AG09309 (cell line): Measurements from ENCODE around the gene ABI3.

ENCODE experiments used
- DNase-seq: peaks from one replicate; pipeline ENCODE4 v3.0.0-alpha.2; 2010; ENCODE audit warnings: low read depth
- H3K4me3 ChIP-seq: 2 replicates; pipeline ENCODE4 v1.5.1; 2011; ENCODE audit warnings: mild to moderate bottlenecking, low read depth, low read length, moderate library complexity; ENCODE audit not compliant: control insufficient read depth
- TF ChIP-seq, protein P1 (sequence below): IDR thresholded peaks from 2 replicates; pipeline ENCODE4 v1.5.1; 2011; ENCODE audit warnings: mild to moderate bottlenecking, low read depth, low read length, inconsistent platforms; ENCODE audit not compliant: insufficient read depth, control insufficient read depth; ENCODE audit errors: missing control alignments

The ABI3 gene

GRCh38 chr17:49197346-49197998, 13.0 kb upstream of the ABI3 start:
- TF ChIP-seq, protein P1, sequence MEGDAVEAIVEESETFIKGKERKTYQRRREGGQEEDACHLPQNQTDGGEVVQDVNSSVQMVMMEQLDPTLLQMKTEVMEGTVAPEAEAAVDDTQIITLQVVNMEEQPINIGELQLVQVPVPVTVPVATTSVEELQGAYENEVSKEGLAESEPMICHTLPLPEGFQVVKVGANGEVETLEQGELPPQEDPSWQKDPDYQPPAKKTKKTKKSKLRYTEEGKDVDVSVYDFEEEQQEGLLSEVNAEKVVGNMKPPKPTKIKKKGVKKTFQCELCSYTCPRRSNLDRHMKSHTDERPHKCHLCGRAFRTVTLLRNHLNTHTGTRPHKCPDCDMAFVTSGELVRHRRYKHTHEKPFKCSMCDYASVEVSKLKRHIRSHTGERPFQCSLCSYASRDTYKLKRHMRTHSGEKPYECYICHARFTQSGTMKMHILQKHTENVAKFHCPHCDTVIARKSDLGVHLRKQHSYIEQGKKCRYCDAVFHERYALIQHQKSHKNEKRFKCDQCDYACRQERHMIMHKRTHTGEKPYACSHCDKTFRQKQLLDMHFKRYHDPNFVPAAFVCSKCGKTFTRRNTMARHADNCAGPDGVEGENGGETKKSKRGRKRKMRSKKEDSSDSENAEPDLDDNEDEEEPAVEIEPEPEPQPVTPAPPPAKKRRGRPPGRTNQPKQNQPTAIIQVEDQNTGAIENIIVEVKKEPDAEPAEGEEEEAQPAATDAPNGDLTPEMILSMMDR: no peak
- DNase-seq: no peak

DNA sequence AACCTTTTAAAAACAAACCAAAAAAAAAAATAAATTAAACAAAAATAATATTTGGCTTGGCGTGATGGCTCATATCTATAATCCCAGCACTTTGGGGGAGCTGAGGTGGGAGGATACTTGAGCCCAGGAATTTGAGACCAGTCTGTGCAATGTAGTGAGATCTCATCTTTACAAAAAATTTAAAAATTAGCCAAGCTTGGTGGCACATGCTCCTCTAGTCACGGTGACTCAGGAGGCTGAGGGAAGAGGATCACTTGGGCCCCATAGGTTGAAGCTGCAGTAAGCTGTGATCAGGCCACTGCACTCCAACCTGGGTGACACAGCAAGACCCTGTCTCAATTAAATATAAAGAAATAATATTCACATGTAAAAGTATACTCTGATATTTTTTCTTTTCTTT, 12.3 kb upstream of the ABI3 start:
- no peak for DNase-seq
- no peak overlapping the region for H3K4me3 ChIP-seq
- TF ChIP-seq, protein P1: no peak

More at GRCh38 chr17:49197346-49197998, 13.0 kb upstream of the ABI3 start:
- no peak overlapping the region for H3K4me3 ChIP-seq

- no peak for DNase-seq
- TF ChIP-seq, protein P1: no peak
- no peak overlapping the region for H3K4me3 ChIP-seq
These were observed 10.0 kb upstream of the ABI3 start for GRCh38 chr17:49200423-49201083.

GRCh38 chr17:49201481-49201927, 9.0 kb upstream of the ABI3 start:
- no peak for DNase-seq
- TF ChIP-seq, protein P1: no peak
- H3K4me3 ChIP-seq: no peak overlapping the region

DNA sequence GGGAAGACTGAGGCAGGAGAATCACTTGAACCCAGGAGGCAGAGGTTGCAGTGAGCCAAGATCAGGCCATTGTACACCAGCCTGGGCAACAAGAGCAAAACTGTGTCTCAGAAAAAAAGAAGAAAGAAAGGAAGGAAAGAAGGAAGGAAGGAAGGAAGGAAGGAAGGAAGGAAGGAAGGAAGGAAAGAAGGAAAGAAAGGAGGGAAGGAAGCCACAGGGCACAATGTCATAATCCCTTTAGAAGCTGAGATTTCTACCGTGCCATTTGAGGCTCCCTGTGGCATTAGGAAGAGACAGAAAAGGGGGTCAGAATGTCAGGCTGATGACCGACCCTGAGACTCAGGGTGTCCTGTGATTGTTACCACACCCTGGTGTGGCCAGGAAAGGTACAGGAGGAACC, 6.7 kb upstream of the ABI3 start:
- H3K4me3 ChIP-seq: no peak overlapping the region
- DNase-seq: no peak
- TF ChIP-seq, protein P1: no peak

DNA sequence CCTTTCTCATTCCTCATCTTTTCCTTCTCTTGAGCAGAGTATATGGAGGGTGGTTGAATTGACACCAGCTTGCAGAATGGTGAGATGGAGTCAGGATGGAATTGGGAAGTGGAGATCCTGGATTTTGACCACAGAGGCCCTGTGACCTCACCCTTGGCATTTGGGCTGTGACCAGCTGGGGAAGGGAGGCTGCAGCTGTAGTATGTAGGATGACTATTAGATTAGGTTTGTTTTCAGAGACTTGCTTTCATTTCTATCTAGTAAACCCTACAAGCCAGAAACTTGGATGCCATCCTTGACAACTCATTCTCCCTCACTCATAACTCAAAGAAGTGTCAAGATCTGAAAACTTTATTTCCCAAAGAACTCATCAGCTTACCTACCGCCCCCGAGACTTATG, 6.0 kb upstream of the ABI3 start:
- no peak for DNase-seq
- TF ChIP-seq, protein P1: no peak
- no peak overlapping the region for H3K4me3 ChIP-seq

DNA sequence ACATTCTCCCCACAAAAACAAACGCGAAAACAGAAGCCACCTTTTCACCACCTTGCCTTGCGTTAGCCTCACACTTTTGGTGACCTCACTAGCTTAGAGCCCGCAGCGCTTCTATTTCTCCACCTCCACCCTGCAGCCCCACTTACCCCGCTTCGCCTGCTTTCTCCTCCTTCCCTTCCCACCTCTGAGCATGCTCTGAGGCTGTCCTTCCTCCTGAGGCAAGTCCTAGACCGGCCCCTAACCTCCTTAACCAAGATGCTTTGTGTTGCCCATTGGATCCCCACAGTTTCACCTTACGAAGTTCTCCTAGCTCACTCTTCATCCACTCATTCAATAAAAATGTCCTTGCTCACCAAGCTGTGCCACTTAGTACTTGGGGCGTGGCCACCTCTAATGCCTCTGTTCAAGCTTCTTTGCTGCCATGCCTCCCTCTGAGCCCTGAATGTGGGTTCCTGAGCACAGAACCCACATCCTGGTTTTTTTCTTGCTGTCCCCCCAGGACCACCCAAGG, 1.4 kb upstream of the ABI3 start:
- no peak for DNase-seq
- H3K4me3 ChIP-seq: no peak overlapping the region
- TF ChIP-seq, protein P1: no peak
